Germinal center (tissue), 1 donor: Measurements from ENCODE around the gene STX1B.
"Not testable (repeated sequence)": the region's sequence is repeated elsewhere in the genome, so short reads cannot be mapped to it uniquely, and the experiment has no call there.

Source experiments
- DNase-seq: peaks from one replicate; pipeline ENCODE4 v3.0.0; 2012; ENCODE audit warnings: mixed read lengths, low spot score

Gene STX1B

DNA sequence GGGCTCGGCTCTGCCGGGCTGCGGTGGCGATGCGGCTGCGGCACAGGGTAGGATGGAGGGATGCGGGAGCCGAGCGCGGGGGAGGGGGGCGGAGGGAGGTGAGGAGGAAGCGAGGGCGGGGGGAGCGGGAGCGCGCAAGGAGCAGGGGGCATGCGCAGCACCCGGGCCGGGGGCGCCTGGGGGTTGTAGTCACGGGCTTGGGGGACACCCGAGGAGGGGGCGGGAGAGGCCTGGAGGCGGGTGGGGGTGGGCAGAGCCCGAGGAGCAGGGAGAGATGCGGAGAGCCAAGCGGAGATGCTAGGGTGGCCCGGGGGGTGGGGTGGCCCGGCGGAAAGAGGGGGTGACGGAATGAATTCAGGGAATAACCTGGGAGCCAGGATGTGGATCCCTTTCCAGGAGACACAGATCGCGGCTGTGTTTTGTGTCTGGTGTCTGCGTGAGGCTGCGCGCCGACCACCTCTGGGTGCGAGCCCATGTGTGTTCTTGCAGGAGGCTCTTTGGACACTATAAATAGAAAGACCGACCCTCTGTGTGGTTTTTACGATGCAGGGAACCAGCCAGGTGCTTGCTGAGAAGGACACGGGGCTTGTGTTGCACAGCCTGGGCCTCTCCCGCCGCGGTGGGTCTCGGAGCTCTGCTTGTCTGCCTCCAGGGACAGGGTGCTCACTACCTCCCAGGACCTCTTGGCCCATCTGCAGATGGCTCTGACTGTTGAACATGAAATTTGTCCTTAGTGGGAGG is at the start of gene STX1B:
TSS of gene STX1B (minus strand) at position 54 of the 741 bp plus-strand sequence. CDS start 242 bp downstream, outside the sequence.
- no peak for DNase-seq

GRCh38 chr16:31055613-31056012 is 45.2 kb upstream of the STX1B start:
- no peak for DNase-seq

DNA sequence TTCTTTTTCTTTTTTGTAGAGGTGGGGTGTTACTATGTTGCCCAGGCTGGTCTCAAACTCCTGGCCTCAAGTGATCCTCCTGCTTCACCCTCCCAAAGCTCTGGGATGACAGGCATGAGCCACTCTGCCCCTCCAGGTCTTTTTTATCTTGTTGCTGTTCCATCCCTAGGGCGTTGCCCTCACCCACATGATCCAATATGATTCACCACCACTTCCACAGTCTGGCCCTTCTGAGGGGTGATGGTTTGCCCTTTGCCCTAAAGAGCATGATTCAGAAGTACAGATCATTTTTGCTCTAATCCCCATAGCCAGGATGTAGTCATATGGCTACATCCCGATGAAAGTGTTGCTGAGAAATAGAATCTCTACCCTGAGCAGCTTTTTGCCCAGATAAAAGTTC is 41.7 kb upstream of the STX1B start:
- DNase-seq: no peak

- DNase-seq: no peak
Observed at GRCh38 chr16:31050280-31051030, 40.0 kb upstream of the STX1B start.

DNA sequence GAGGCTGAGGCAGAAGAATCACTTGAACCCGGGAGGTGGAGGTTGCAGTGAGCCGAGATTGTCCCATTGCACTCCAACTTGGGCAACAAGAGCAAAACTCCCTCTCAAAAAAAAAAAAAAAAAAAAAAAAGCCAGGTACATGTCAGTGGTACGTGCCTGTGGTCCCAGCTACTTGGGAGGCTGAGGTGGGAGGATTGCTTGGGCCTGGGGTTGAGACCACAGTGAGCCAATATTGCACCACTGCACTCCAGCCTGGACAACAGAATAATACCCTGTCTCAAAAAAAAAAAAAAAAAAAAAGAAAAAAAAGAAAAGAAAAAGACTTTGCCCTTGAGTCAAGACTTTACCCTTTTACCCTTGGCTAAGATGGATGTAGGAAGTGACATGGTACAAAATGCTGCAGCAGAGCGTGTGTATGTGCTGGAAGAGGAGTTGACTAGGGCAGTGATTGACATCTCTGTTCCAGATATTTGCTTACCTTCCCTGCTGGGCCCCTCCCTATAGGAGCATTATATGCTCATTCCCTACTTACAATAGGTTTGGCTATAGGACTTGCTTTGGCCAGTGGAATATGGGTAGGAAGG is 33.6 kb upstream of the STX1B start:
- DNase-seq: no peak

DNA sequence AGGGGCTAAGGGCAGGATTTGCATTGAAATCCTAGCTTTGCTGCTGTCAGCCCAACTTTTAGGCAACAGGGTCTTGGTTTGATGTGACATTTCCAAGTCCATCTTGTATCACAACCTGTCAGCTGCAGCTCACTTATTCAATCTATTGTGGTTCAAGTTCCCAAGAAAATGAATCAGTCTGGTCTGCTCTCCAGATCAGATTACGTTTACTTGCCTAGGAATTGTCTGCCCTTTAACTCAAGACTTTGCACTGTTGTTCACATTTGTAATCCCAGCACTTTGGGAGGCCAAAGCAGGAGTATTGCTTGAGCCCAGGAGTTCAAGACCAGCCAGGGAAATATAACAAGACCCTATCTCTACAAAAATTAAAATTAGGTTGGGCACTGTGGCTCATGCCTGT is 32.9 kb upstream of the STX1B start:
- DNase-seq: no peak

DNA sequence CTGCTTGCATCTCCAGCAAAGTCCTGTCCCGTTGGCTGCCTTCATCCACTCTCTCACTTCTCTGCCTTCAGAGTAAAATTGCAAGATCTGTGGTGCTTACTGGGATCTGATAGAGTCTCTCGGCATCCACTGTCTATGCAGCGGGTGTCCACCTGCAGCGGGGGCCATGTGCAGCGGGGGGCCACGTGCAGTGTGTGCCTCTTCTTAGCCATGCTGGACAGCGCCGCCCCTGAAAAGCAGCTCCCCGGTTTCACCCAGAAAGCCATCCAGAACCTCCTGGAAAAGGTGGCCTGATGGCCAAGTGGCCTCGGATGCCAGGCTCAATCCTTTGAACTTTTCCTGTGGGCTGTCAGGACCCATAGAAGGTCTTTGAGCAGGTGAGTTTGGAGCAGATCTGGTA is 32.4 kb upstream of the STX1B start:
- no peak for DNase-seq

- no peak for DNase-seq
Observed at GRCh38 chr16:31038993-31039392, 28.6 kb upstream of the STX1B start.

GRCh38 chr16:31036691-31037090 is 26.3 kb upstream of the STX1B start:
- no peak for DNase-seq

DNA sequence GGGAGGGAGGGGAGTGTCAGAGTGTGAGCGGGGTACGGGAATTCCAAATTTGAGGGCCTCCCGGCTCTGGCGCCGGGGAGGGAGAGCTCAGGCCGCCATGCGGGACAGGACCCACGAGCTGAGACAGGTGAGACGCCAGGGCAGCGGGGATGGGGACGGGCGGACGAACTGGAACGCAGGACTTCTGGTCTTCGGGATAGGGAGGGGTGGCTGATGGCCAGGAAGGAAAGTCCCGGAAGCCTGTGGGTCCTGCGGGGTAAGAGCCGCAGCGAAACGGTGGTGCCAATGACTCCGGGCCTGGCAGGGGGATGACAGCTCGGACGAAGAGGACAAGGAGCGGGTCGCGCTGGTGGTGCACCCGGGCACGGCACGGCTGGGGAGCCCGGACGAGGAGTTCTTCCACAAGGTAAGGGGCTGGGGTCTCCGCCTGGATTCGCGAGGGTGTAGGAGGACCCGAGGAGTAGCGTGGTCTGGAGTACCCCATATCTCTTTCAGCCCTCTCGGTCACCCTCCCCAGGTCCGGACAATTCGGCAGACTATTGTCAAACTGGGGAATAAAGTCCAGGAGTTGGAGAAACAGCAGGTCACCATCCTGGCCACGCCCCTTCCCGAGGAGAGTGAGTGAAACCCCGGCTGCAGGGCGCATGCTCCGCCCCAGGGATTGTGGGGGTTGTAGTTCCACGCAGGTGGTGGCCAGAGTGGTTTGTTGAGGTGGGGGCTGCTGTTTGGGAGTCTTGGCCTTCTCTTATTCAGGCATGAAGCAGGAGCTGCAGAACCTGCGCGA is 23.5 kb upstream of the STX1B start:
- peak; percentile 96 for DNase-seq

DNA sequence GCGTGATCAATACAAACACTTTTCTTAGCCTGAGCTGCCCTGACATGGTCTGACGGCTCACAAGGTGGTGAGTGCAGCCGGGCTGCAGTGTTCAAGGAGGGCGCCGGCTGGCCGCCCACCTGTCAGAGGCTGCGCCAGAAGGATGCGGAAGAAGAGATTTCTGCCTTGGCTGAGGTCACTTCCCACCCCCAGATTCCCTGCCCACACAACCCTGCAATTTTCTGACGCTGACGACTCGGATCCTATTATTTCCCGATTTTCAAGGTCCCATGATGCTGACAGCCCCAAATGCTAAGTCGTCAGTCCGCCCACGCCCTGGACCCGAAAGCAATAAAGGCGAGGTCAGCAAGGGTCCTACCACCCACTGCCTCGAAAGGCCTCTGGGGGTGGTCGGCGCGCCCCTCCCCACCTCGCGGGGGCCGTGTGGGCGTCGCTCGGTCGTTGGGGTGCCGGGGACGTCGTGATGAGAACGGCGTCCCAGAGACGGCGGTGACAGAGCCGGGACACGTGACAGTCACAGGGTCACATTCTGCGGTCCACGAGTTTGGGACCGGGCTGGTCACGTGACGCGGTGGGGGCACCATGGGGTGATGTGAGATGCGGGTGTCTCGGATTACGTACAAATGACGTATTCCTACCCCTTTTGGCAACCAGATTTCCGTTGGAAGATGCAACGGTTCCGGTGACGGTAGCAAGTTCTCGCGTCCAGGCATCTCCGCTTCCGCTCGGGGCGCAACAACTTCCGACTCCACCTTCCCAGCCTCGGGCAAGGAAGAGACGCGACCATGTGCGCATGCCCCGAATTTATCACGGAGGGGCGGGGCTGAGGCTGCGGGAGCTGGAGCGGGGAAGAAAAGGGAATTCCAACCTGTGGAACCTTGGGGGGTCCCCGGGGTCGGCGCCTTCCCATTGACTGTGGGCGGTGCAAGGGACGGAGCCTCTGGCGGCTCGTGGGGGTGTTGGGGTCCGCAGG is 22.6 kb upstream of the STX1B start, which contains the start of gene STX4:
TSS of gene STX4 (plus strand) at position 823 of the 973 bp plus-strand sequence. CDS start 248 bp downstream, outside the sequence.
- peak; percentile 94 for DNase-seq

- DNase-seq: no peak
Observed at GRCh38 chr16:31031276-31031675, 20.8 kb upstream of the STX1B start.

DNA sequence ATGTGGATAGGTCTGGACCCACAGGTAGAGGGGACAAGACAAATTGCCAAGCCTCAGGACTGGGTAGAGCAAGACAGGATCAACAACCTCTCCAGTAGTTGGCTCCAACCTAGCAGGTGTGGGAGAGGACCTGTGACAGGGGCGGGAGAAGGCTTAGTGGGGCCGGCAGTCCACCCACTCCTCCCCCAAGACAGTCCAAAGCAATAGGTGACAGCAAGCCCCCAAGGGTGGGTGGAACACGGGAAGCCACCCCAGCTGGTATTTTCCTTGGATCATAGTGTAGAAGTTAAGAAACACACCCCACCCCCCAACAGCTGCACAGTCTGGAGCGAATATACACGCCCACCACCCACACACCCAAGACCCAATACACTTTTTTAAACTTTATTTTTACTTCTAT is 18.8 kb upstream of the STX1B start:
- DNase-seq: no peak

DNA sequence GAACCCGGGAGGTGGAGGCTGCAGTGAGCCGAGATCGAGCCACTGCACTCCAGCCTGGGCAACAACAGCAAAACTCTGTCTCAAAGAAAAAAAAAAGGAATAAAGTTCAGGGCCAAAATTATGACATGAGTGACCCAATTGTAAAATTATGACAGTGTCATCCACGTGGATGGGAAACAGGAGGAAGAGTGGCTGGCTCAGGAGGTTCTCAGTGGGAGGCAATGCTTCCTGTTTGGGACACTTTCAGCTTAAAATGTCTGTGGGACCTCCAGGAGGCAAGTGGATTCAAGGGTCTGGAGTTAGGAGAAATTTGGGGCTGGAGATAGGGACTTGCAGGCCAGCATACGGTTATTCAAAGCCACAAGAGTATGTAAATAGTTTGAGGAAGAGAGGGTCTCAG is 14.9 kb upstream of the STX1B start:
- DNase-seq: no peak

- no peak for DNase-seq
Observed at GRCh38 chr16:31023627-31024226, 13.3 kb upstream of the STX1B start.

- no peak for DNase-seq
Observed at GRCh38 chr16:31023252-31023602, 12.8 kb upstream of the STX1B start.

GRCh38 chr16:31022544-31023251 is 12.3 kb upstream of the STX1B start:
- DNase-seq: no peak

DNA sequence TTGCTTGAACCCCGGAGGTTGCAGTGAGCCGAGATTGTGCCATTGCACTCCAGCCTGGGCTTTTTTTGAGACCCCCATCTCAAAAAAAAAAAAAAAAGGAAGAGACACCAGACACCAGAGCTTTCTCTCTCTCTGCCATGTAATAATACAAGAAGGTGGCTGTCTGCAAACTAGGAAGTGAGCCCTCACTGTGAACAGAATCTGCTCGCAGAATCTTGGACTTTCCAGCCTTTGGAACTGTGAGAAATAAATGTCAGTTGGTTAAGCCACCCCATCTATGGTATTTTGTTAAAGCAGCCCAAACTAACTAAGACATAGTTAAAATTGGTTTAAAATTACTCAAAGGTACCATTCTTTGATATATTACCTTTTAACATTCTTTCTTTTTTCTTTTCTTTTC is 10.1 kb upstream of the STX1B start:
- DNase-seq: no peak

DNA sequence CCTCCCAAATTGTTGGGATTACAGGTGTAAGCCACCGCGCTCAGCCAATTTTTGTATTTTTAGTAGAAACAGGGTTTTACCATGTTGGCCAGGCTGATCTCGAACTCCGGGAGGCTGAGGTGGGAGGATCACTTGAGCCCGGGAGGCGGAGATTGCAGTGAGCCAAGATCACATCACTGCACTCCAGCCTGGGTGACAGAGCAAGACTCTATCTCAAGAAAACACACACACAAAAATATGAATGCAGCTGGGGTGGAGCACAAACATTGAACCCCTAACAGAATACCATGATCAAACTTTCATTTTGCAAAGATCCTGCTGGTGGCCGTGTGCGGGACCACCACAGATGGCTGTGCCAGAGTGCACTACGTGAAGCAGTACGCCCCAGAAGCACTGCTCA is 7.3 kb upstream of the STX1B start:
- not testable (repeated sequence) for DNase-seq

DNA sequence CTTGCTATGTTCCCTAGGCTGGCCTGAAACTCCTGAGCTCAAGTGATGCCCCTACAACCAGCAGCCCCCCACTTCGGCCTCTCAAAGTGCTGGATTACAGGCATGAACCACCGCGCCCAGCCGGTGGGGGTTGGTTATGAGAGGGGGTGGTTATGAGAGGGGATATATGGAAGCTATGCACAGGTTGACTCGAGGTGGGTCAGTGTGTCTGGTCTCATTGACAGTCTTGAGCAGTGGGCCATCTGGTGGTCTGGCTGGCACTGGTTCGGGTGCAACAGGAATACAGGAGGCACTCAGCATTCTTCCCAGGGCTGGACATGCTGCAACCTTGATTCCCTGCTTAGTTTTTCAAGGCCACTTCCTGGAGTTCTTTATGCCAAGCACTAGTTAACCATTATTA is 5.6 kb upstream of the STX1B start:
- DNase-seq: no peak
